IPS-20b (cell line): ENCODE measurements around the gene CACNA1B.
"Not testable (repeated sequence)": the region's sequence is repeated elsewhere in the genome, so short reads cannot be mapped to it uniquely, and the experiment has no call there.

ENCODE experiments used
- H3K27ac ChIP-seq: one replicate; pipeline ENCODE4 v1.5.1; 2013; ENCODE audit warnings: low read length
- H3K27me3 ChIP-seq: 2 replicates; pipeline ENCODE4 v1.6.1; 2013; ENCODE audit warnings: mild to moderate bottlenecking, low read length, inconsistent platforms; ENCODE audit not compliant: insufficient read depth
- H3K36me3 ChIP-seq: 2 replicates; pipeline ENCODE4 v1.6.1; 2013; ENCODE audit warnings: low read depth, mild to moderate bottlenecking, inconsistent platforms, low read length, moderate library complexity; ENCODE audit not compliant: insufficient read depth
- H3K4me1 ChIP-seq: 2 replicates; pipeline ENCODE4 v1.6.1; 2013; ENCODE audit warnings: mild to moderate bottlenecking, control low read depth, inconsistent platforms, low read length, moderate library complexity; ENCODE audit not compliant: insufficient read depth
- H3K4me3 ChIP-seq: 2 replicates; pipeline ENCODE4 v1.5.1; 2013; ENCODE audit warnings: mild to moderate bottlenecking, low read length, inconsistent platforms
- H3K9ac ChIP-seq: 2 replicates; pipeline ENCODE4 v1.6.1; 2013; ENCODE audit warnings: low read depth, mild to moderate bottlenecking, inconsistent platforms, low read length, moderate library complexity
- H3K9me3 ChIP-seq: 2 replicates; pipeline ENCODE4 v1.6.1; 2013; ENCODE audit warnings: mild to moderate bottlenecking, low read depth, low read length, inconsistent platforms; ENCODE audit not compliant: insufficient read depth

CACNA1B gene

DNA sequence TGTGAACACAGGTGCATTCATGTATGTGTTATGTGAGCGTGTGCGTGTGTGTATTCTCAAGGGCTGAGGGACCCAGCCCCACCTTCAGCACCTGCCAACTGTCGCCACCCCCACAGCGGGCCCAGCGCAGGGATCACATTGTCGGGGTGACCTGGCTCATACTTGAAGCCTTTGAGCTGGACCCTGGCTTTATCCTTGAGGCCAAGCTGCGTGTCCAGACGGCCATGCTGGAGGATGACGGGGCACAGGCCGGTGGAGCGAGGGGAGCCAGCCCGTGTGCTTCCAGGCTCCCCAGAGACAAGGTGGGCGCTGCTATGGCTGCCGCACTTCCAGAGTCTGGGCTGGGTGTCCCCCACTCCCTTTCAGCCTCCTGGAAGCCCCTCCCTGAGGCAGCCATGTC is 261.5 kb downstream of the CACNA1B start:
- not testable (repeated sequence) for H3K9ac ChIP-seq, H3K27me3 ChIP-seq, H3K4me3 ChIP-seq, H3K9me3 ChIP-seq, H3K4me1 ChIP-seq, H3K27ac ChIP-seq, H3K36me3 ChIP-seq

DNA sequence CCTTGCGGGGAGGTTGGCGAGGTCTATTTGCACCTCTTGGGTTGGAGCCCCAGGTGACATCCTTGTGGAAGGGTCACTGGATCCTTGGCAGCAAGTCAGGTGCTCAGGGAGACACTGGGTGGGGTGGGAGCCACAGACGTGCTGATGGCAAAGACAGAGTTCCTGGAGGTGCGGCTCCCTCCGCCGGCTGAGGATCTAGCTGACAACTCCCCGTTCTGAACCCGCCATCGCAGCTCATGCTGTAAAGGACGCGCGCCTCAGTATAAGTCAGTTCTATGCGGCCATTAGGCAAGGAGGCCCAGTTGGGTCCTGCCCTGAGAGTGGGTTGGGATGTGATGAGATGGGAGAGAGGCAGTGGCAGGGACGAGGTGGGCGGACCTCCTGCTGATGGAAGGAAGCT is 263.4 kb downstream of the CACNA1B start:
- H3K27ac ChIP-seq, H3K4me1 ChIP-seq, H3K36me3 ChIP-seq, H3K4me3 ChIP-seq, H3K9me3 ChIP-seq, H3K9ac ChIP-seq, H3K27me3 ChIP-seq: not testable (repeated sequence)

DNA sequence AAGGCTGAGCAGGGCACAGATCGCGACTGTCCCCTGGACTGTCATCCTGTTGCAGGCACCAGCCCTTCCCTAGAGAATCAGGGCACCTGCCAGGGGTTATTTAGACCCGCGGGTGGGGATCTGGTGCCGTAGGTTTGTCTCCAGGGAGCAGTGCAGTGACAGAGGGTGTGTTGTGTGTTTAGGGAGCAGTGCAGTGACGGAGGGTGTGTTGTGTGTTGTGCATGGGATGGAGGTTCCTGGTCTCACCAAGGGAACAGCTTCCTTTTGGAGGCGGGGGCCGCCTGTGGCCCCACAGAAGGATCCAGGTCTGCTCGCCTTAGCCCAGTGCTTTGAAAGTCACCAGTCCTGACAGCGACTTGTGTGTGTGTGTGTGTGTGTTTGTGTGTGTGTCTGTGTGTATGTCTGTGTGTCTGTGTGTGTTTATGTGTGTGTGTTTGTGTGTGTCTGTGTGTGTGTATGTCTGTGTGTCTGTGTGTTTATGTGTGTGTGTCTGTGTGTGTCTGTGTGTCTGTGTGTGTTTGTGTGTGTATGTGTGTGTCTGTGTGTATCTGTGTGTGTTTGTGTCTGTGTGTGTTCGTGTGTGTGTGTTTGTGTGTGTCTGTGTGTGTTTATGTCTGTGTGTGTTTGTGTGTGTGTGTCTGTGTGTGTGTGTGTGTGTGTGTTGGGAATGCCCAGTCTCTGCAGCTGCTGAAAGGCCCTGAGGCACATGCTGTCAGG is 265.1 kb downstream of the CACNA1B start:
- H3K4me1 ChIP-seq, H3K4me3 ChIP-seq, H3K9ac ChIP-seq, H3K36me3 ChIP-seq, H3K27me3 ChIP-seq, H3K27ac ChIP-seq, H3K9me3 ChIP-seq: not testable (repeated sequence)

DNA sequence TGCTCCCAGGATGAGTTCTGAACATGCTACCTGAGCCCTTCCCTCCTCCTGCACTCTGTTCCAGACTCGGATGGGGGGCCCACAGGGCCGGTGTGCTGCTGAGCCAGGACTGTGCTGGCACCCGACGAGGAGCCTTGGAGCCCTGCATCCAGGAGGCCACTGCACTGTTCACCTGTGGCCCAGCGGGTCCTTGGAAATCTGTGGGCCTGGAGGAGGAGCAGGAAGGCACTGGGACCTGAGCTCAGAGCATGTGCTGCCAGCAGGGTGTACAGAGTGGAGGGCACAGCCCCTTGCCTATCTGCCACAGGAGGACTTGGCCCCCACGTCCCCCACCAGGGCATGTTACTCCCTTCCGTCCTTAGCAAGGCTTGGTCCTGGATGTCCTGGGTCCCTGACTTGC is 265.9 kb downstream of the CACNA1B start:
- H3K27me3 ChIP-seq, H3K4me3 ChIP-seq, H3K27ac ChIP-seq, H3K9me3 ChIP-seq, H3K36me3 ChIP-seq, H3K4me1 ChIP-seq, H3K9ac ChIP-seq: not testable (repeated sequence)

DNA sequence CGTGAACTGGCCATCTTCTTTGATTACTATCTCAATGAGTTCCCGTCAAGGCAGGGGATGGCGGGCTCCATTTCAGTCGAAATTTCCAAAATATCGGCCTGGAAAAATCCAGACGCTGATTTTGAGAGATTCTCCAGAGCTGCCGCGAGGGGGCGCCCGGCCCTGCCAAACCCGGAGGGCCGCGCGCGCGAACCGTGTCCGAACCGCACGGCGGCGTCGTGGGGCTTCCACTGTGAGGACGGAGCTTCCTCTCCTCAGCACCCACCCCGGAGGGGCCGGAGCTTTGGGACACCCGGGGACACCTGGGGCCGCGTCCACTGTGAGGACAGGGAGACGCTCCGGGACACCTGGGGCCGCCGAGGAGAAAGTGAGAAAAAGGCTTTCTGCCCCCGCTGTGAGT is 270.0 kb downstream of the CACNA1B start:
- H3K27ac ChIP-seq, H3K36me3 ChIP-seq, H3K27me3 ChIP-seq, H3K9me3 ChIP-seq, H3K4me1 ChIP-seq, H3K9ac ChIP-seq, H3K4me3 ChIP-seq: not testable (repeated sequence)

DNA sequence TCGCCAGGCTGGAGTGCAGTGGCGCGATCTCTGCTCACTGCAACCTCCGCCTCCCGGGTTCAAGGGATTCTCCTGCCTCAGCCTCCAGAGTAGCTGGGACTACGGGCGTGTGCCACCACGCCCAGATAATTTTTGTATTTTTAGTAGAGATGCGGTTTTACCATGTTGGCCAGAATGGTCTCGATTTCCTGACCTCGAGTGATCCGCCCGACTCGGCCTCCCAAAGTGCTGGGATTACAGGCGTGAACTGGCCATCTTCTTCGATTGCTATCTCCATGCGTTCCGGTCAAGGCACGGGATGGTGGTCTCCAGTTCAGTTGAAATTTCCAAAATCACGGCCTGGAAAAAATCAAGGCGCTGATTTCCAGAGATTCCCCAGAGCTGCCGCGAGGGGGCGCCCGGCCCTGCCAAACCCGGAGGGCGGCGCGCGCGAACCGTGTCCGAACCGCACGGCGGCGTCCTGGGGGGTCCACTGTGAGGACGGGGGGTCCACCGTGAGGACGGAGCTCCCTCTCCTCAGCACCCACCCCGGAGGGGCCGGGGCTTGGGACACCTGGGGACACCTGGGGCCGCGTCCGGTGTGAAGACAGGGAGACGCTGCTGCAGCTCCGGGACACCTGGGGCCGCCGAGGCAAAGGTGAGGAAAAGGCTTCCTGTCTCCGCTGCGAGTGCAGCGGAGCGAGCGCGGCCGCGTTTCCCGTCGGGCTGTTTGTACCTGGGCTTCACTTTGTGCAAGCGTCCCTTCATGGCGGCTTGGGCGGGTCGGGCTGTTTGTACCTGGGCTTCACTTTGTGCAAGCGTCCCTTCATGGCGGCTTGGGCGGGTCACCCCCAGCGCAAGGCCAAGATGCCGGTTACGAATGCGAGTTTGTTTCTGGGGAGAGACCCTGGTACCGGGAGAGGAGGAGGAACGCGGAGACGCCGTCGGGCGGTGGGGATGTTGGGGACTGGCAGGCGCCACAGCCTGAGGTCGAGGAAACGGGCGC is 272.4 kb downstream of the CACNA1B start:
- not testable (repeated sequence) for H3K4me1 ChIP-seq
- H3K27ac ChIP-seq: peak overlapping the region; percentile 49

DNA sequence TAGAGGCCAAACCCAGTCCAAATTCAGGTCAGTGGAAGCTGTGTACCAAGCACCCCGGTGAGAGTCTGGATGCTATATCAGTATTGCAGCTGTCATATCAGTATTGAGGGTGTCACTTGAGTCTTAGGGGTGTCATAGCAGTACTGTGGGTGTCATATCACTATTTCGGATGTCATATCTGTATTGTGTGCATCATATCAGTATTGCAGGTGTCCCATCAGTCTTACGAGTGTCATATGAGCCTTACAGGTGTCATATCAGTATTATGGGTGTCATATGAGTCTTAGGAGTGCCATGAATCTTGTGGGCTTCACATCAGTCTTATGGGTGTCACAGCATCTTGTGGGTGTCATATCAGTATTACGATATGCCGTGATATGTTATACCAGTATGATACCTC is 278.2 kb downstream of the CACNA1B start:
- H3K9ac ChIP-seq, H3K4me1 ChIP-seq, H3K9me3 ChIP-seq, H3K36me3 ChIP-seq, H3K27ac ChIP-seq, H3K4me3 ChIP-seq, H3K27me3 ChIP-seq: not testable (repeated sequence)

More for the DNA sequence above, 272.4 kb downstream of the CACNA1B start:
- not testable (repeated sequence) for H3K9me3 ChIP-seq, H3K27me3 ChIP-seq, H3K36me3 ChIP-seq
- peak overlapping the region; percentile 75; the same call in 1 of the 2 replicates for H3K9ac ChIP-seq
- H3K4me3 ChIP-seq: peak overlapping the region; percentile 74

DNA sequence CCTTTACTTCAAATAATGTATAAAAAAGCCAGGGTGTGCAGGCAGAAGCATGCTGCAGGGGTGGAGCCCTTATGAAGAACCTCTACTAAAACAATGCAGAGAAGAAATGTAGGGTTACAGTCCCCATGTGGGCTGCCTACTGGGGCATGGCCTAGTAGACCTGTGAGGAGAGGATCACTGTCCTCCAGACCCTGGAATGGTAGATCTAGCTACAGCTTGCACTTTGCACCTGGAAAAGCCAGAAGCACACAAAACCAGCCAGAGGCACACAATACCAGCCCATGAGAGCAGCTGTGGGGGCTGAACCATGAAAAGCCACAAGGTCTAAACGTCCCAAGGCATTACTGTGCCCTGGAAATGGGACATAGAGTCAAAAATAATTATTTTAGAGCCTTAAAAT is 289.2 kb downstream of the CACNA1B start:
- H3K9ac ChIP-seq, H3K4me1 ChIP-seq: not testable (repeated sequence)

More for the DNA sequence above, 289.2 kb downstream of the CACNA1B start:
- not testable (repeated sequence) for H3K9me3 ChIP-seq, H3K27ac ChIP-seq, H3K36me3 ChIP-seq, H3K4me3 ChIP-seq, H3K27me3 ChIP-seq
